ENCODE results near the gene KIF5B.
"Not testable (repeated sequence)": the region's sequence is repeated elsewhere in the genome, so short reads cannot be mapped to it uniquely, and the experiment has no call there.

DNA sequence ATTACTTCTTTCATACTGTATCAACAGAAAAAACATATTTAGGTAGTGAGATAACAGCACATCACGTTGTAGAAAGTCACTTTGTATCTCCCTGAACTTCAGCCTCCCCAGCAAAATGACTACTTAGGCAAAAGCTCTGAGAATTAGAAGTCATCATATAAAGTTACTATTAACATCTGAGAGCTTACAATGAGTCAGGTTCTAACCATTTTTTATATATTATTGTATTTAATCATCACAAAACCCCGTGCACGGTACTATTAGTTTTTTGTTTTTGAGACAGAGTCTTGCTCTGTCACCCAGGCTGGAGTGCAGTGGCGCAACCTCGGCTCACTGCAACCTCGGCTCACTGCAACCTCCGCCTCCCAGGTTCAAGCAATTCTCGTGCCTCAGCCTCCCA lies 13.5 kb downstream of the KIF5B start:
- not testable (repeated sequence) for TF ChIP-seq EZH2 (IDR thresholded peaks at IDR 0.05; ENCODE audit: low read length, missing control alignments); CTCF (conservative IDR thresholded peaks at IDR 0.05 in 1 of 2, IDR thresholded peaks at IDR 0.05 in 1 of 2; ENCODE audit: low read depth in 1 of 2, low read length in 2 of 2)
